ENCODE measurements around the gene CXCL12.

DNA sequence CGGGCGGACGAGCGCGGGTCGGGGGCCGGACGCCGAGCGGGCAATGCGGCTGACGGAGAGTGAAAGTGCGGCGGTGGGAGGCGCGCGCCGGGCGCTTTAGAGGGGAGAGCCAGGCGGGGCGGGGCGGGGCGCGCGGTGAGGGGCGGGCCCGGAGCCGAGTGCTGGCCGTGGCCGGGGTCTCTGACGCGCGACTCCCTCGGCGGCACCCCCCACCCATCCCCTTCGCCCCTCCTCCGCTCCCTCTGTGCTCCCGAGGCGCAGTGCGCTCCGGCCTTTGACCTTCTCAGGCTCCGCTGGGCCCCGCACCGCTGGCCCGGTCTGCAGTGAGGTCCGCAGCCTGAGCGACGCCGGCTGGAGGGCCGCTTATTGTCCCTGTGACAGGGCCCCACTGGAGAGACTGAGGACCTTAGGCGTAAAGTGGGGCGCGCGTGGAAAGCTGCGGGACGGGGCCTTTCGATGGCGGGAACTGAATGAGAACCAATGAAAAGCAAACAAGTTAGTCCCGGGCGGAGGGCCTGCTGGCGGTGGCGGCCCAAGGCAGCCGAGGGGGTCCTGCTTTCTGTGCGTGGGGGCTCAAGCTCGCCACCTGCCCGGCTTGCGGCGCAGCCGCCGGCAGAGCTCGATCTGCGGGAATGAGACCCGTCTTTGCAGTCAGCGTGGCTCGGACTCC lies at the start of gene CXCL12:
- TF ChIP-seq, protein P1, sequence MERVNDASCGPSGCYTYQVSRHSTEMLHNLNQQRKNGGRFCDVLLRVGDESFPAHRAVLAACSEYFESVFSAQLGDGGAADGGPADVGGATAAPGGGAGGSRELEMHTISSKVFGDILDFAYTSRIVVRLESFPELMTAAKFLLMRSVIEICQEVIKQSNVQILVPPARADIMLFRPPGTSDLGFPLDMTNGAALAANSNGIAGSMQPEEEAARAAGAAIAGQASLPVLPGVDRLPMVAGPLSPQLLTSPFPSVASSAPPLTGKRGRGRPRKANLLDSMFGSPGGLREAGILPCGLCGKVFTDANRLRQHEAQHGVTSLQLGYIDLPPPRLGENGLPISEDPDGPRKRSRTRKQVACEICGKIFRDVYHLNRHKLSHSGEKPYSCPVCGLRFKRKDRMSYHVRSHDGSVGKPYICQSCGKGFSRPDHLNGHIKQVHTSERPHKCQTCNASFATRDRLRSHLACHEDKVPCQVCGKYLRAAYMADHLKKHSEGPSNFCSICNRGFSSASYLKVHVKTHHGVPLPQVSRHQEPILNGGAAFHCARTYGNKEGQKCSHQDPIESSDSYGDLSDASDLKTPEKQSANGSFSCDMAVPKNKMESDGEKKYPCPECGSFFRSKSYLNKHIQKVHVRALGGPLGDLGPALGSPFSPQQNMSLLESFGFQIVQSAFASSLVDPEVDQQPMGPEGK (CRISPR knock-in tag; IDR thresholded peaks at IDR 0.05; ENCODE audit: borderline replicate concordance), result no peak
- no peak for TF ChIP-seq ZNF70 (CRISPR knock-in tag; IDR thresholded peaks at IDR 0.05)
- no peak for TF ChIP-seq POU6F1 (CRISPR knock-in tag; IDR thresholded peaks at IDR 0.05; ENCODE audit: borderline replicate concordance, low read depth)
- no peak for TF ChIP-seq PPARA (CRISPR knock-in tag; IDR thresholded peaks at IDR 0.05; ENCODE audit: borderline replicate concordance)
- no peak for TF ChIP-seq BACH2 (CRISPR knock-in tag; IDR thresholded peaks at IDR 0.05; ENCODE audit: borderline replicate concordance)
- no peak for TF ChIP-seq ESRRG (CRISPR knock-in tag; IDR thresholded peaks at IDR 0.05)
- no peak for TF ChIP-seq ISL1 (CRISPR knock-in tag; IDR thresholded peaks at IDR 0.05)
- TF ChIP-seq ZC3H10 (CRISPR knock-in tag; IDR thresholded peaks at IDR 0.05), result no peak
- no peak for TF ChIP-seq ZFP3 (CRISPR knock-in tag; IDR thresholded peaks at IDR 0.05)
- TF ChIP-seq RARB (CRISPR knock-in tag; IDR thresholded peaks at IDR 0.05), result no peak
- no peak for TF ChIP-seq ARNTL (CRISPR knock-in tag; IDR thresholded peaks at IDR 0.05; ENCODE audit: borderline replicate concordance, low read depth)
- TF ChIP-seq, protein P2, sequence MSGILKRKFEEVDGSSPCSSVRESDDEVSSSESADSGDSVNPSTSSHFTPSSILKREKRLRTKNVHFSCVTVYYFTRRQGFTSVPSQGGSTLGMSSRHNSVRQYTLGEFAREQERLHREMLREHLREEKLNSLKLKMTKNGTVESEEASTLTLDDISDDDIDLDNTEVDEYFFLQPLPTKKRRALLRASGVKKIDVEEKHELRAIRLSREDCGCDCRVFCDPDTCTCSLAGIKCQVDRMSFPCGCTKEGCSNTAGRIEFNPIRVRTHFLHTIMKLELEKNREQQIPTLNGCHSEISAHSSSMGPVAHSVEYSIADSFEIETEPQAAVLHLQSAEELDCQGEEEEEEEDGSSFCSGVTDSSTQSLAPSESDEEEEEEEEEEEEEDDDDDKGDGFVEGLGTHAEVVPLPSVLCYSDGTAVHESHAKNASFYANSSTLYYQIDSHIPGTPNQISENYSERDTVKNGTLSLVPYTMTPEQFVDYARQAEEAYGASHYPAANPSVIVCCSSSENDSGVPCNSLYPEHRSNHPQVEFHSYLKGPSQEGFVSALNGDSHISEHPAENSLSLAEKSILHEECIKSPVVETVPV (CRISPR knock-in tag; IDR thresholded peaks at IDR 0.05), result no peak
- no peak for TF ChIP-seq CSDC2 (CRISPR knock-in tag; IDR thresholded peaks at IDR 0.05)
- TF ChIP-seq SNAI2 (CRISPR knock-in tag; IDR thresholded peaks at IDR 0.05), result no peak
